ENCODE data around the gene TMEM176B.
"Not testable (repeated sequence)": the region's sequence is repeated elsewhere in the genome, so short reads cannot be mapped to it uniquely, and the experiment has no call there.

Gene TMEM176B

DNA sequence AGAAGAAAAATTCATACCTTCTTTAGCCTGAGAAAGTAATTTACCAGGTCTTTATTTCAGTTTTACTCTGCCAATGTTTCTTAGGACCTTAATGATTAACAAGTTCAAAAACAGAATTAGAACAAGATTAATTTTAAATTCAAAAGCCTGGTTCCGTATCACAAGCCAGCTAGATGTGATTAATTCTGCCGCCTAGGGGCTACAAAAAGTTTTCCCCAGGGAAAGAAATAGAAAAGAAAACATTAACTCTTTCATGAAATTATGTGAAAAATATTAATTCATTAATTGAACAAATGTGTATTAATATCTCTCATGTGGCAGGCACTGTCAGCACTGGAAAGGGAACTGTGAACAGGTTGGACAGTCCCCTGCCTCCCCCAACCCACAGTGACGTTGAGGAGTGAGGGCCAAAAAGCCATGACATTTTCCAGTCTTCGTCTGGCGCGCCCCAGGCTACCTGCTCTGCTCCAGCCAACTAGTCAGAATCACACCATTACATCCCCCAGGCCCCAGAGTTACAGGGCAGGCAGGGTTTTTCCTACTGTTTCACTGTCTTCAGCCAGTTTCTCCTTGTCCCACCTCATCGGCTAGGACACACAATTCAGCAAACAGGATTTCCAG is 20.5 kb upstream of the TMEM176B start:
- DNase-seq = no peak

DNA sequence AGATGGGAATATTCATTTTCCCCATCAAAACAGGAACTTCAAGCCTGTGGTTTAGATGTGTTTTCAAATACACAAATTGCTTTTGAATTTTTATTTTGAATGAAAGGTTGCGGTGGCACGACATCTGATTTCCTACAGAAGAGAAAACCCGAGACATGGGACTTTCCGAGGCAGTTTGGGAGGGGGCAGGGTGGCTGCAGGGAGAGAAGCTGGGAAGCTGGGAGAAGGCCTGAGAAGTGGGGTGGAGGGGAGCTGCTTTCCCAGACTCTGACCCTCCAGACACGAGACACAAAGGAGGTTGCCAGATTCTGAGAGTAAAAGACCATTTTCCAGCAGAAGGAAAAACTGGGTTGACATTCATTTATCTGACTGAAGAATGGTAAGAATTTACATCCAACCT is 20.0 kb upstream of the TMEM176B start:
- DNase-seq = no peak

DNA sequence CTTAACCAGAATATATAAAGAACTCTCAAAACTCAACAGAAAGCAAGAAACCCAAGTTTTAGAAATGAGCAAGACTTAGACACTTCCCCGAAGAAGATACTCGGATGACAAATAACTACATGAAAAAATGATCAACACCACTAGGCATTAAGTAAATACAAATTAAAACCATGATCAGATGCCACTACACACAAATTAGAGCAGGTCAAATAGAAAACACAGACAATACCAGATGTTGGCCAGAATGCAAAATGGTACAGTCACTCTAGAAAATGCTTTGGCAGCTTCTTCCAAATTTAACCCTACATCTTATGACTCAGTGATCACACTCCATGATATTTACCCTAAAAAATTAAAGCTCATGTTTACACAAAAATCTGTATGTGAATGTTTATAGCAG is 18.8 kb upstream of the TMEM176B start:
- DNase-seq = no peak

DNA sequence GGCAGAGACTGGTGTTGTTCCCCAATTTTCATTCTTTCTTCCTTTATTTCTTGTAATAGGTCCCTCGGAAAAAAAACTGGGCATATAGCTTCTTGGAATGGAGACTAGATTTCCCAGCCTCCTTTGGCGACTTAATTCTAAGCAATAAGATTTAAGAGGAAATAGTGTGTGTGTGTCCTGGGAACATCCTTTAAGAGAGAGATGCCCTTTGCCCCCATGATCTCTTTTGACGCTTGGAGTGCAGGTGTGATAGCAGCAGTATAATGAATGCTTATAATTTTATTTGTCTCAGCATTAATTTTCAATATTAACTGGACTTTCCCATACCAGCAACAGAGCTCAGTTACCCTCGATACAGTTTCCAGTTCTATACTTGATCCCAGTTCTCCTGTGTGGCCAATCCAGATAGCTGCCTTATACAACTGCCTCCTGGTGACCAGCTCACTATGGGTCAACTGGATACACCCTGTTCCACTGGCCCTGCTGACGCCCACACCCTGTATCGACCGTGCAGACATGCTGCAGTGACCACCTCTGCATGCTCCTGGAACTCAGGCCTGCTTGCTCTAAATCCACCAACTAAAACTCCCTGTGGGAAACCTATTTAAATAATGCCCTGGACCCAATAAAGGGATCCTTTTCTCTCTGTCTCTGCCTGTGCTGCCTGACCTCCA is 14.3 kb upstream of the TMEM176B start:
- no peak for DNase-seq

DNA sequence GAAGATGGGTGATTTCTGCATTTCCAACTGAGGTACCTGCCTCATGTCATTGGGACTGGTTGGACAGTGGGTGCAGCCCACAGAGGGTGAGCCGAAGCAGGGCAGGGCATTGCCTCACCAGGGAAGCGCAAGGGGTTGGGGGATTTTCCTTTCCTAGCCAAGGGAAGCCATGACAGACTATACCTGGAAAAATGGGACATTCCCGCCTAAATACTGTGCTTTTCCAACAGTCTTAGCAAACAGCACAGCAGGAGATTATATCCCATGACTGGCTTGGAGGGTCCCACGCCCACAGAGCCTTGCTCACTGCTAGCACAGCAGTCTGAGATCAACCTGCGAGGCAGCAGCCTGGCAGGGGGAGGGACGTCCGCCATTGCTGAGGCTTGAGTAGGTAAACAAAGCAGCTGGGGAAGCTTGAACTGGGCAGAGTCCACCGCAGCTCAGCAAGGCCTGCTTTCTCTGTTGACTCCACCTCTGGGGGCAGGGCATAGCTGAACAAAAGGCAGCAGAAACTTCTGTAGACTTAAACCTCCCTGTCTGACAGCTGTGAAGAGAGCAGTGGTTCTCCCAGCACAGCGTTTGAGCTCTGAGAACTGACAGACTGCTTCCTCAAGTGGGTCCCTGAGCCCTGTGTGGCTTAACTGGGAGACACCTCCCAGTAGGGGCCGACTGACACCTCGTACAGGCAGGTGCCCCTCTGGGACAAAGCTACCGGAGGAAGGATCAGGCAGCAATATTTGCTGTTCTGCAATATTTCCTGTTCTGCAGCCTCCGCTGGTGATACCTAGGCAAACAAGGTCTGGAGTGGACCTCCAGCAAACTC is 7.7 kb upstream of the TMEM176B start:
- not testable (repeated sequence) for DNase-seq

DNA sequence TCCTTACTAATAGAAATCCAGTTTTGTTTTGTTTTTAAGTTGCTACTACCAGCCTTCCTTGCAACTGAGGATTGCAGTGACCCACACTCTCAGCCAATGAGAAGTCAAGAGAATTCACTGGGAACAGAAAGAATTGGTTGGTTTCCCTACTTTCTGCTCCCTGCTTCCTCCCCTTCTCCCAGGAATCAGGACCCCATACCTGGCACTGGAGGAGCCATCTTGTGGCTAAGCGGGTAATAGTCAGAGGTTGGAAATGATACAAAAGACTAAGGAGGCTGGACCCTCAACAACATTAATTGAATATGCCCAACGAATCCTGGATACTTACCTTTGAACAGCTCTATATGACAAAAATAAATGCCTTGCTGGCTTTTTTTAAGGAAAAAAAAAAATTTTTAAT is 6.7 kb upstream of the TMEM176B start:
- no peak for DNase-seq

DNA sequence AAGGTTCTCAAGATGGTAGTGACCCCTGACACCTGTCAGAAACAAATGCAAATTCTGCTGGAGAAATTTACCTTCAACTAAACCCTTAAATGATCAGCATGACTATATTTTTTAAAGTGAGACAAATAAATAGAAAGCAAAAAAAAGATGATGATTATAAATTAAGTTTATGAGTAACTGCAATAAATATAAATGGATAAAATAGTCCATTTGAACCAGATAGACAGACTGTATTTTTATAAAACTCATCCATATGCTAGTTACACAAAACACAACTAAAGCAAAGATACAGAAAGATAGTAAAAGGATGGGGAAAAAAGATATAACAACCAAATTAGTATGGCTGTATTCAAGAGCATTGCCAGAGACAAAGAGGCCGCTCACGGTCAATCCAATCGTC is 6.3 kb upstream of the TMEM176B start:
- DNase-seq = no peak

DNA sequence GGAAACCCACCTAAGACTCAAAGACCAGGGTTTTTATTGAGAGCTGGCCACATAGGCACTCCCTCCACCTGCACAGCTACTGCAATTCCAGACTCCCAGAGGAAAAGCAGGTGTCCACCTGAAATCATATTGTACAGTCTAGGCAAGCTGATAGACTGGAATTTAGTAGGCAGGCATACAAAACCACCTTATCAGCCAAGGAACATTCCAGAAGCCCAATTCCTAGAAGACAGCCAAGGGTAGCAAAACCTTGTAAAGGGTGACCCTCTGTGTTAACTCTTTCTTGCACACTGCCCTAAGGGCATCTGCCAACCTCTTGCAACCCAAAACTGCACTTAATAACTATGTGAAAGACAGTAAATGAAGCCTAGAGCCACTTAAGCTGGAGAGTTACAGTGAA is 5.7 kb upstream of the TMEM176B start:
- DNase-seq = no peak

DNA sequence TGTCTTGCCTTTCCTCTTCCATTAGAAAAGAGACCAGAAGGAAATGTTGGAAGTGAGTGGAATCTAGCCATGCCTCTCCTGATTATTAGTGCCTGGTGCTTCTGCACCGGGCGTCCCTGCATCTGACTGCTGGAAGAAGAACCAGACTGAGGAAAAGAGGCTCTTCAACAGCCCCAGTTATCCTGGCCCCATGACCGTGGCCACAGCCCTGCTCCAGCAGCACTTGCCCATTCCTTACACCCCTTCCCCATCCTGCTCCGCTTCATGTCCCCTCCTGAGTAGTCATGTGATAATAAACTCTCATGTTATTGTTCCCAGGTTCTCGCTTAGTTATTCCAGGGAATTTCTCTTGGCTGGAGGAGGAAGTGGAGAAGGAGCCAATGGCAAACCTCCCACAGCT is 4.6 kb upstream of the TMEM176B start:
- DNase-seq = no peak

DNA sequence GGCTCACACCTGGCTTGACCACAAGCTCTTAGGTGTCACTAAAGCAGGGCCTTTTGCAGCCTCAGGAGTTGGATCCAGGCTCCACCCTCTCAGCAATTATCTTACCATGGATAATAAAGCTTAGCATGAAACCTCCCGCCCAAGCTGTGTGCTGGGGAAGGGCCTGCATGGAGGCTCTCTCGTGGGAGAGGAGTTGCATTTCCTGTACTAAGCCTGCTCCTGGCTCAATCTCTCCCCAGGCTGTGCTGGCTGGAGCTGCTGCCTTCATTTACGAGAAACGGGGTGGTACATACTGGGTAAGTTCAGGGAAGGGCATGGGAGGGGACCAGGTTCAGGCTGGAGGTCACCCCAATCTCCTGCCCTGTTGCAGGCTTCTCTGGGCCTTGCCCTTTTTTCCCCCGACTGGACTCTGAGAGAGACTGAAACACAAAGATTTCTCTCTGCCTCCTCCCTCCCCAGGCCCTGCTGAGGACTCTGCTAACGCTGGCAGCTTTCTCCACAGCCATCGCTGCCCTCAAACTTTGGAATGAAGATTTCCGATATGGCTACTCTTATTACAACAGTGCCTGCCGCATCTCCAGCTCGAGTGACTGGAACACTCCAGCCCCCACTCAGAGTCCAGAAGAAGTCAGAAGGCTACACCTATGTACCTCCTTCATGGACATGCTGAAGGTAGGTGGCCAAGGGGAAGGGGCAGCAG is 3.1 kb upstream of the TMEM176B start:
- no peak for DNase-seq

DNA sequence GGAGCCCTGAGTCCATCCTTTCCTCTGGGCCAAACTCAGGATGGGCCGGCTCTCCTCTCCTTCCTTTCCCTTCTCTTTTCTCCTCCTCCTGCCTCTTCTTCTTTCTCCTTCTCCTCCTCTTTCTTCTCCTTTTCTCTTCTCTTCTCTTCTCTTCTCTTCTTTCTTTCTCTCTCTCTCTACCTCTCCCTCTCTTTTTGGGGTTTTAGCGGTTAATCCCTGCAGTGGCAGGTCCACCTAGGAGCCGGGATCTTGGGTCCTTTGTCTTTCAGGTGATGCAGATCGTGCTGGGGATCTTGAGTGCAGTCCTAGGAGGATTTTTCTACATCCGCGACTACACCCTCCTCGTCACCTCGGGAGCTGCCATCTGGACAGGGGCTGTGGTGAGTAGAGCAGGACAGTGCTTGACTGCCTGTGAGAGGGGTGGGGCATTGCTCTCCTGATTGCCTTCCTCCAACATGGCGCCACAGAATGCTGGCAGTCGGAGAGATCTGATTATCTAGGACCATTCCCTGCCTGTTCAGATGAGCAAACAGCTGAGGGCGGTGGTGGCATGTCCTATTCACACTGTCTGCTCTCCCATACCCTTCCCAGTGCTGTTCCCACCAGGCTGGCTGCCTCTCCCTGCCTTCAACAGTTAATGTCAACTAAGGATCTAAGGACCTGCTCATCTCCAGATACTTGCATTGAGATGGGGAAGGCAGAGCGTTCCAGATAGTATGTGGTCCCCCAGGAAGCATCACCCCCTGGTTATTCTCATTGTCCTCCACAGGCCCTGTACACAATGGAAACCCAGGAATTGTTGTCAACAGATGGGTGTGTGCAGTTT is 2.0 kb upstream of the TMEM176B start:
- DNase-seq = peak; percentile 25

DNA sequence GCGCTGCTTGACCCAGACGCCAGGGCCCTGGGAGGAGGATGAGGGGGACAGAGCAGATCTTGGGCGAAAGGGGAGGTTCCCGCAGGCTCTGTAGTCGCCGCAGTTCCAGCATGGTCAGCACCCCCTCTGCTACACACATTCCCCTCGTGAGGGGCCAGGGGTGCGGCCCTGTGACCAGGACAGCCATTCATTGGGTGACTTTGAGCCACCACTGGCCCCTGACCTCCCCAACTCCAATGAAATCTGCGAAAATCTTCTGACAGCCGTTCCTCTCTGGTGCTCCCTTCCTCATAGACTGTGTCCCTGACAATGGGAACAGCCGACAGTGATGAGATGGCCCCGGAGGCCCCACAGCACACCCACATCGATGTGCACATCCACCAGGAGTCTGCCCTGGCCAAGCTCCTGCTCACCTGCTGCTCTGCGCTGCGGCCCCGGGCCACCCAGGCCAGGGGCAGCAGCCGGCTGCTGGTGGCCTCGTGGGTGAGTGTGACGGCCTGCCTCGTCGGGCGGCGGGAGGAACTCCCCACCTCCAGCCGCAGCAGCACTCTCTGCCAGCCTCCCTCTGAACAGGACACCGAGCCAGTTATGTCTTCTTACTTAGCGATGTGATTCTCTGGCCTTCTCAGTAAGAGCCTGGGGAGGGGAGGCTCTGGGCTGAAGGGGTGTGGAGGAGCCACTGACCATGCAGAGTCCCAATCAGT is 1.2 kb upstream of the TMEM176B start:
- no peak for DNase-seq

DNA sequence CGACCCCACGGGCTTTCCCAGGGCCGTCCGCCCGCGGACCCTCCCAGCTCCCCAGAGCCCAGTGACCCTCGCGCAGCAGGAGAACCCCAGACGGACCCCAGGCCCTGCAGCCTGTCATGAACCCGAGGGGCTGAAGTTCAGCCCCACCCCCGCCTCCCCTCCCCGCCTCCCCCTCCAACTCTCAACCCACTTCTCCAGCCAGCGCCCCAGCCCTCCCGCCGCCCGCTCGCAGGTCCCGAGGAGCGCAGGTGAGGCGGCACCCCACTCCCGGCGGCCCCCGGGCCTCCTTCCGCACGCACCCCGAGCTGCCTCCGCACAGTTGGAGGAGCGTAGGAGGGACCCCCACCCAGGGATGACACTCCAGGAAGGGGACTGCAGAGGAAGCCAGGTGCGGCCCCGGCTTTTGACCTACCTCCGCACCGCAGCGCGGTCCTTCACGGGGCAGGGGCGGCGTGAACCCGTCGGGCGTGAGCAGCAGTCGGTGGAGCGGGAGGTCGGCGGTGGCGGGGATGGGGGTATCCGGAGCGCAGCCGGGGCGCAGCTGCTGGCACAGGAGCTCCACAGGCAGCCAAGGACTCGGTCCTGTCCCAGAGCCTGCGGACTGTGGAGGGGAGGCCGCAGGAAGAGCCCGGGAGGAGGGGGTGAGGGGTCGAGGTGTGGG is 547 bp upstream of the TMEM176B start, which contains the start of gene TMEM176A:
TMEM176A (plus strand) TSS at position 189 of the 661 bp plus-strand sequence. CDS start 782 bp downstream, outside the sequence.
- DNase-seq = no peak

DNA sequence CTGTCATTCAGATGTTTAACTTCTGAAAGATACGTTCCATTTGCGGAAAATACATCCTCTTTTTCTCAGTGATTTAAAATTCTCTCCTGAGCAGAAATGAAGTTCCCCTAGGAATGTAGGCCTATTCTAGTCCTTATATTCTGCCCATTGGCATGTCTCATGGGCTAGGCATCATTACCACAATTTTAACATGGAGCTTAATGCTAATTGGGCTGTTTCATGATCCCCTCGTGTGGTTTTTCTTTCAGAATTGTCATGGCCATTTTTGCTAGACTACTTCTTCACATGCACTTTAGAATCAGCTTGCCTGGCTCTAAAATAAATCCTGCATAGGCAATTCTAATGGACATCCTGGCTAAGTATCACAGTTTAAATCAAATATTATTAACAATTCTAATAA is 1.0 kb downstream of the TMEM176B start:
- DNase-seq = no peak

DNA sequence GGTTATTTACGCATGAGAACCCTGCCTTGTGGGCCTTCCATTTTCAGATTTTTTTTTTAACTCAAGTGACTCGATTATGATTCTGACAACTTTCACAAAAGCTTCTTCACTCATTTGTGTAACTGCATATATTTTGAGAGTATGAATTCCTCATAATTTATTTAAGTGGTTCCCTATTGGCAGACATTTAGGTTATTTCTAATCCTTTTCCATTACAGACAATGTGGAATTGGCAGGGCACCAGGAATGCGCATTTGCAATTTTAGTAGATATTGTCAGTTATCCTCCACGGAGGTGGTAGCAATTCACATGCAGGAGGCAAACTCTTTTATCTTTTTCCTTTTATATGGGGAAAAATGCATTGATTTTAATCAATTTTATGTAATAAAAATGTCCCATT is 2.5 kb downstream of the TMEM176B start:
- DNase-seq = no peak

DNA sequence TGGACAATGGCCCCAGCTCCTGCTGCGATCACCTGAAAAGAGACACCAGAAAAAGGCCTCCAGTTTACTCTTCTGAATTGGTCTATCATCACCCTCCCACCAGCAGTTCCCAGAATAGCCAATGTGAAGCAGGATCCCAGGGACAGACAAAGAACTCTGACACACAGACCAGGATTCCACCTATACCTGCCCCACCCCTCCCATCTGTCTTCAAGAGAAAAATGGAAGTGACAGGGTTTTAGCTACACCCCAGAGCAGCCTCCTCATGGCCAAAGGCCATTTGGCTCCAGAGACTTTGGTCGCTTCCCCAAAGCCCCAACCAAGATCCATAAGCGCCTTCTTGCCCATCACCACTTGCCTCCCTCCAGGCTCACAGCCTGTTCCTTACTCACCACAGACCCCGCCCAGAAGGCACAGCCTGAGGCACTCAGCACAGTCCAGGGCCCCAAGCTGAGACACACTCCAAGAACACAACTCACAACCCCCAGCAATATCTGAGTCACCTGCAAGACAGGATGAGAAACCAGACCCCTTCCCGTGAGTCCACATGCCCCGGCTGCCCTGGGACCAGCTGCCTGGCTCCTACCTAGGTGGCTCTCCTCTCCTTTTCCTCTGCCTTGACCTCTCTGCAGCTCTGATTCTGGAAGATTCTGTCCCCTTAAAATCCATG is 6.5 kb downstream of the TMEM176B start:
- no peak for DNase-seq

DNA sequence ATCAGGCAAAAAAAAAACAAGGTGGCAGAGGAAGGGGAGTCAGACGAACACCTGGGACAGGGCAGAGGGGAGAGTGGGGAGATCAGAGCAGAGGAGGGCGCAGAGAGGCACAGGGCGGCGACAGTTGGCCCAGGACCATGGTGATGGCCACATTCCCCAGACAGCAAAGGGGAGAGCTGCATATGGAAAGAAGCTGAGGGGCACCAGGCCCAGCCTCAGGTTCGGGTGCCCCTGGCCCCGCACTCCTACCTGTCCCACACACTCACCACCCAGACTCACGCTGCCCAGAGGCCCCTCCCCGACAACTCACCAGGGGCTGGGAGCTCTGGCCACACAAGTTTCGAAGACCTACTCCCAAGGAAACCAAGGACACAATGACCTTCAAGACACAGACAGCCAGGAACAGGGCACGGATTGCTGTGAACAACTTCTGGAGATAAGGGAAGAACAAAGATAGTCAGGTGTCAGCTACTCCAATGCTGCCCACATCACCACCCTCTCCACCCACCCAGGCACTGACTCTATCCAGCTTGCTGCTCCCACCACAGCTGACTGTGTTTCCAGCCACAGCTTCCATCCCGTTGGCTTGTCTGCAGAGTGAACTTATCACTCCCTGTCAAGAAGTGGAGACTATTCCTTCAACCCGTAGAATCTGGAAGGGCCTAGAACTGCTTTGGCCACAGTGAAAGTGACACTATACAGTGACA is 8.3 kb downstream of the TMEM176B start:
- DNase-seq = no peak

DNA sequence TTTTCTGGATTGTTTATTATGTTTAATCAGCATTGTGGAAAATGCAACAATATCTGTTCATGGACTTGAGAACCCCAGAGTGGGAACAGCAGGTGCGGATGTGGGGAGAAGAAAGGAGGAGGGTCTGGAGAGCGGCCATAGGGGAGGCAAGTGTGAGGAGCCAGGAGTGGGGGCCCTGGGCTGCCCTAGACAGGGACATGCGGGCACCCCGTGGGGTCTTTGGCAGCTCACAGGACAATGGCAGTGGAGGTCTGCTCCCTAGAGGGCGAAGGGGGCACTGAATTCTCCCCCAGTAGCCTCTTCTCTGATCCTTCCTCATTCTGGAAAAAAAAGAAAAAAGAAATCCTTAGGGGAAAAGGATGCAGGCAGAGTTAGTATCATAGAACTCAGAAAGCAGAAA is 8.9 kb downstream of the TMEM176B start:
- no peak for DNase-seq

DNA sequence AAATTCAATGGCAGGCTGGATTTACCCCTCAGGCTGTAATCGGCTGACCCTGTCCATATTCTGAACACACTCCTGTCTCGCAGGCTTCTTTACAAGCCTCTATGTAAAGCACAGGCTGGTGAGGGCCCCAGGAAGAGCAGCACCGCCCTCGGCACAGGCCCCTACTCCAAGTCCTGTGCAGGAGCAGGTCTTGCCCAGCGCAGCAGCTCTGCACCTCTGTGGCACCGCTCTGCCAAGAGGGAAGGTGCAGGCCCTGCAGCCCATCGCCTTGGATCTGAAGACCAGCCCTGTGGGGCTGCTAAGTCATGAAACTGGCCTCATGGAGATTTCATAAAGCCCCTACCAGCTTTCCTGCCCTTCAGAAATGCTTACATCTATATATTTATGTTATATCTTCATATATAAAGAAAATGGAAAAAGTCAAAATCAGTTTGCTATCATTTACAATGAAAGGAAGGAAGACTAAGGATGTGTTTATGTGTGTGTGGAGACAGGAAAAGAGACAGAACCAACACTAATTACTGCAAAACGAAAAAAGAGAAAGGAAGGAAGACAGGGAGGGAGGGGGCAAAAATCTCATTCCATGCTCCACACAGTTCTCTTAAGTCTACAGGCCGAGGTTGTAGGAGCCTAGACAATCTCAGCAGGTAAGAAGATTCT is 9.6 kb downstream of the TMEM176B start:
- no peak for DNase-seq

Measured in NCI-H524 treated with DMSO at 0.1 percent for 48 hours (cell line).